Activated naive CD4-positive, alpha-beta T cell (primary cell): ENCODE data around the gene TXLNB.

Source experiments
- DNase-seq, 4 experiments: peaks; one replicate each; lab custom pipeline; 2025; lab: John Stamatoyannopoulos, UW

TXLNB gene

GRCh38 chr6:139291813-139292619 is at the start of gene TXLNB:
TXLNB (minus strand) TSS chr6:139291998; CDS start chr6:139288899, 3,099 bp downstream.
- DNase-seq, result peak; percentile 37 to 71 (median 58)

GRCh38 chr6:139341060-139341459 is 49.3 kb upstream of the TXLNB start:
- DNase-seq, result no peak

GRCh38 chr6:139338795-139339194 is 47.0 kb upstream of the TXLNB start:
- no peak for DNase-seq

- DNase-seq, result no peak
These were observed 46.0 kb upstream of the TXLNB start for GRCh38 chr6:139337830-139338229.

- DNase-seq, result no peak
These were observed 45.2 kb upstream of the TXLNB start for GRCh38 chr6:139337001-139337400.

GRCh38 chr6:139336488-139336887 is 44.7 kb upstream of the TXLNB start:
- no peak for DNase-seq

GRCh38 chr6:139335447-139336210 is 43.8 kb upstream of the TXLNB start:
- no peak for DNase-seq

GRCh38 chr6:139334806-139335446 is 43.1 kb upstream of the TXLNB start:
- DNase-seq, result no peak

GRCh38 chr6:139330826-139331500 is 39.2 kb upstream of the TXLNB start:
- DNase-seq, result no peak

- DNase-seq, result no peak
These were observed 38.5 kb upstream of the TXLNB start for GRCh38 chr6:139330306-139330705.

GRCh38 chr6:139329224-139329623 is 37.4 kb upstream of the TXLNB start:
- no peak for DNase-seq

GRCh38 chr6:139327038-139327437 is 35.2 kb upstream of the TXLNB start:
- DNase-seq, result no peak

- DNase-seq, result no peak
These were observed 33.9 kb upstream of the TXLNB start for GRCh38 chr6:139325686-139326085.

- DNase-seq, result no peak
These were observed 33.3 kb upstream of the TXLNB start for GRCh38 chr6:139325125-139325524.

GRCh38 chr6:139324301-139324555 is 32.4 kb upstream of the TXLNB start:
- no peak for DNase-seq

- peak; percentile 18 to 54 (median 42) for DNase-seq
These were observed 31.9 kb upstream of the TXLNB start for GRCh38 chr6:139323511-139324300.

- no peak for DNase-seq
These were observed 28.3 kb upstream of the TXLNB start for GRCh38 chr6:139320081-139320480.

GRCh38 chr6:139316622-139317317 is 25.0 kb upstream of the TXLNB start:
- DNase-seq, result no peak

- no peak for DNase-seq
These were observed 22.2 kb upstream of the TXLNB start for GRCh38 chr6:139313784-139314545.

- DNase-seq, result no peak
These were observed 21.4 kb upstream of the TXLNB start for GRCh38 chr6:139313229-139313628.
